Tibial nerve (tissue), 4 donors: ENCODE data around the gene PCDH9. TPM values are rescaled to one million over a fixed set of nuclear protein-coding genes. Genes with fewer than 3 reads are reported as not detected.

Experiments
- DNase-seq, 2 donors: peaks; one replicate each; pipeline ENCODE4 v3.0.0-alpha.2; 2019; ENCODE audit warnings: low spot score in 2 of 2
- H3K27ac ChIP-seq, 4 donors: fragments of 200-600 bp; sonication (generic) in 3 of 4; one replicate each; pipeline ENCODE4 v1.5.1; 2017 to 2019; ENCODE audit warnings: mild to moderate bottlenecking in 1 of 4
- H3K27me3 ChIP-seq, 2 donors: fragments of 200-600 bp; sonication (generic) in 1 of 2; one replicate each; pipeline versions ENCODE4 v1.5.1 to v1.6.0; 2017 to 2019
- H3K36me3 ChIP-seq, 3 donors: fragments of 200-600 bp; sonication (generic); one replicate each; pipeline ENCODE4 v1.5.1; 2018 to 2019
- H3K4me1 ChIP-seq, 4 donors: fragments of 200-600 bp; sonication (generic) in 3 of 4; one replicate each; pipeline ENCODE4 v1.5.1; 2017 to 2019
- H3K4me3 ChIP-seq, 4 donors: fragments of 200-600 bp; sonication (generic) in 3 of 4; one replicate each; pipeline ENCODE4 v1.5.1; 2017 to 2019; ENCODE audit warnings: mild to moderate bottlenecking in 1 of 4, moderate library complexity in 1 of 4
- H3K9me3 ChIP-seq, 4 donors: fragments of 200-600 bp; sonication (generic) in 3 of 4; one replicate each; pipeline ENCODE4 v1.5.1; 2017 to 2019
- CTCF ChIP-seq, 5 experiments: fragments of 200-600 bp in 3 of 5; fragments of 450-650 bp in 2 of 5; sonication (generic) in 3 of 5; IDR thresholded peaks; one replicate each; pipeline ENCODE4 v1.5.1; 2016 to 2019; ENCODE audit warnings: antibody characterized with exemption in 5 of 5, mild to moderate bottlenecking in 3 of 5, moderate library complexity in 2 of 5
- EP300 ChIP-seq, 2 donors: sonication (generic); formaldehyde crosslinking; IDR thresholded peaks; one replicate each; pipeline ENCODE4 v1.6.1; 2017; ENCODE audit warnings: antibody characterized with exemption in 2 of 2, mild to moderate bottlenecking in 1 of 2
- POLR2A ChIP-seq, 2 donors: fragments of 450-650 bp; IDR thresholded peaks; one replicate each; pipeline ENCODE4 v1.6.1; 2017; ENCODE audit warnings: antibody characterized with exemption in 2 of 2, mild to moderate bottlenecking in 2 of 2, moderate library complexity in 2 of 2
- WGBS, 2 donors: methylation state at CpG; one replicate each; pipeline ENCODE4 v1.1.5; 2018; 5-methylcytosine and 5-hydroxymethylcytosine counted together
- total RNA-seq, 4 donors: library from RNA; depleted of rRNA; stranded (reverse); fragments of >200 nt; gene quantifications; one replicate each; pipeline ENCODE4 v1.1.0, GENCODE V29; 2016

The PCDH9 gene
- total RNA-seq, 4 donors from 2014 or later, result 11.8 to 28.6 (median 14.4) TPM

- peaks cover 0 to 9% (median 1%) of the 10 kb centered on the region in 4 donors for H3K4me1 ChIP-seq
- H3K36me3 ChIP-seq, result no peaks in the 10 kb centered on the region
- TF ChIP-seq CTCF (IDR thresholded peaks at IDR 0.05), result no peak
- TF ChIP-seq EP300 (IDR thresholded peaks at IDR 0.05), result no peak
- no peak for TF ChIP-seq POLR2A (IDR thresholded peaks at IDR 0.05)
- H3K27ac ChIP-seq, result no peak overlapping the region
- no peak for DNase-seq
- WGBS, 2 donors, result 58 to 70% methylated on average over 1 of the region's 1 CpG
- peaks cover 0 to 2% (median 0%) of the 10 kb centered on the region in 4 donors for H3K9me3 ChIP-seq
- H3K4me3 ChIP-seq, result no peak overlapping the region
- H3K27me3 ChIP-seq, result no peaks in the 10 kb centered on the region
These were observed 314.4 kb downstream of the PCDH9 start for GRCh38 chr13:66915596-66916185.

- TF ChIP-seq CTCF (IDR thresholded peaks at IDR 0.05), result no peak
- TF ChIP-seq POLR2A (IDR thresholded peaks at IDR 0.05), result no peak
- TF ChIP-seq EP300 (IDR thresholded peaks at IDR 0.05), result no peak
- Histone ChIP-seq H3K27ac (no peak overlapping the region), H3K27me3 (no peaks in the 10 kb centered on the region), H3K9me3 (no peaks in the 10 kb centered on the region), H3K4me3 (no peak overlapping the region), H3K4me1 (peaks cover 0 to 9% (median 1%) of the 10 kb centered on the region in 4 donors), H3K36me3 (no peaks in the 10 kb centered on the region)
- DNase-seq, result no peak
- WGBS, 2 donors, result 37 to 40% methylated on average over 4 of the region's 4 CpGs
These were observed 316.0 kb downstream of the PCDH9 start for GRCh38 chr13:66914155-66914554.

GRCh38 chr13:66911411-66911939 lies 318.7 kb downstream of the PCDH9 start:
- H3K36me3 ChIP-seq, result no peaks in the 10 kb centered on the region
- WGBS, 2 donors, result 85 to 90% methylated on average over 4 of the region's 4 CpGs

GRCh38 chr13:66899955-66900354 lies 330.2 kb downstream of the PCDH9 start:
- 88 to 91% methylated on average over 3 of the region's 3 CpGs for WGBS, 2 donors
- H3K36me3 ChIP-seq, result no peaks in the 10 kb centered on the region
- TF ChIP-seq EP300 (IDR thresholded peaks at IDR 0.05), result no peak
- H3K4me1 ChIP-seq, result no peaks in the 10 kb centered on the region
- no peak for DNase-seq
- no peaks in the 10 kb centered on the region for H3K9me3 ChIP-seq
- no peak overlapping the region for H3K4me3 ChIP-seq
- no peaks in the 10 kb centered on the region for H3K27me3 ChIP-seq
- no peak overlapping the region for H3K27ac ChIP-seq

More at GRCh38 chr13:66911411-66911939, 318.7 kb downstream of the PCDH9 start:
- no peak for DNase-seq
- no peak overlapping the region for H3K4me3 ChIP-seq
- H3K27me3 ChIP-seq, result no peaks in the 10 kb centered on the region
- TF ChIP-seq POLR2A (IDR thresholded peaks at IDR 0.05), result no peak
- TF ChIP-seq CTCF (IDR thresholded peaks at IDR 0.05), result no peak
- no peak for TF ChIP-seq EP300 (IDR thresholded peaks at IDR 0.05)
- H3K9me3 ChIP-seq, result no peaks in the 10 kb centered on the region
- peaks cover 0 to 9% (median 1%) of the 10 kb centered on the region in 4 donors for H3K4me1 ChIP-seq
- H3K27ac ChIP-seq, result no peak overlapping the region

GRCh38 chr13:66896933-66897332 lies 333.2 kb downstream of the PCDH9 start:
- 21 to 27% methylated on average over 1 of the region's 1 CpG for WGBS, 2 donors
- TF ChIP-seq EP300 (IDR thresholded peaks at IDR 0.05), result no peak
- TF ChIP-seq CTCF (IDR thresholded peaks at IDR 0.05), result no peak
- no peak for TF ChIP-seq POLR2A (IDR thresholded peaks at IDR 0.05)
- H3K36me3 ChIP-seq, result no peaks in the 10 kb centered on the region

More at GRCh38 chr13:66896933-66897332, 333.2 kb downstream of the PCDH9 start:
- no peak overlapping the region for H3K27ac ChIP-seq
- H3K9me3 ChIP-seq, result no peaks in the 10 kb centered on the region
- no peaks in the 10 kb centered on the region for H3K4me1 ChIP-seq
- no peak overlapping the region for H3K4me3 ChIP-seq
- no peaks in the 10 kb centered on the region for H3K27me3 ChIP-seq
- DNase-seq, result no peak
